ENCODE results near the gene AWAT2.

DNA sequence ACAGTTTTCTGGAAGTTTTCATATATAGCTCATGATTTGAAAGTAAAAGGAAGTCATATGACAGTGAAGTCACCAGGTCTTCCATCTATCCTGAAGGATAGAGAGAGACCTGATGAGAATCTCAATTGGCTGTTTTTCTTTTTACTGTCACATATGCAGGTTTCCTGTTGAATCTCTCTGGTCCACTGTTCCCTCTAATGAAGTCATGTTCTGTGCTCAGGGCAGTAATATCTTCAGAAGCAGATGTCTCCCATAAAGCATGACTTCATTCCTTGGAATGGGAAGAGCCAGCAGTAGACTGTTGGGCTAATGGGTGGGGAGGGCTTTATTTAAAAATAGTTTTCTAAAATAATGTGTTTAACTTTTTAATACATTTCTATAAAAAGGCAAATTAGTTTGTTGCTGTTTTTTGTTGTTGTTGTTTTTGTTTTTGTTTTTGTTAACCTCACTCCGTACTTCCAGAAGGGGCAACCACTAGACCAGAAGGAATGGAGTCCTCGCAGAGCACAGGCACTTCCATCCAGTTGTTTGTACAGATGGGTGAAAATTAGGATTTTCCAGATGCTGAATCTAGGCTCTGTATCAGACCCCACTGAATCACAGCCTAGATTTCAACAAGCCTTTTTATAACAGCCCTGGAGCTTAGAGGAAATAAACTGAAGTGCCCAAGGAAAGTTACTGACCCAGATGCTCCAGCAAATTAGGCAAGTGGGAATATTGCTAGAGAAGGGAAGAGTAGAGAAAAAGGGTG lies 54.2 kb downstream of the AWAT2 start:
- TF ChIP-seq, protein P1, sequence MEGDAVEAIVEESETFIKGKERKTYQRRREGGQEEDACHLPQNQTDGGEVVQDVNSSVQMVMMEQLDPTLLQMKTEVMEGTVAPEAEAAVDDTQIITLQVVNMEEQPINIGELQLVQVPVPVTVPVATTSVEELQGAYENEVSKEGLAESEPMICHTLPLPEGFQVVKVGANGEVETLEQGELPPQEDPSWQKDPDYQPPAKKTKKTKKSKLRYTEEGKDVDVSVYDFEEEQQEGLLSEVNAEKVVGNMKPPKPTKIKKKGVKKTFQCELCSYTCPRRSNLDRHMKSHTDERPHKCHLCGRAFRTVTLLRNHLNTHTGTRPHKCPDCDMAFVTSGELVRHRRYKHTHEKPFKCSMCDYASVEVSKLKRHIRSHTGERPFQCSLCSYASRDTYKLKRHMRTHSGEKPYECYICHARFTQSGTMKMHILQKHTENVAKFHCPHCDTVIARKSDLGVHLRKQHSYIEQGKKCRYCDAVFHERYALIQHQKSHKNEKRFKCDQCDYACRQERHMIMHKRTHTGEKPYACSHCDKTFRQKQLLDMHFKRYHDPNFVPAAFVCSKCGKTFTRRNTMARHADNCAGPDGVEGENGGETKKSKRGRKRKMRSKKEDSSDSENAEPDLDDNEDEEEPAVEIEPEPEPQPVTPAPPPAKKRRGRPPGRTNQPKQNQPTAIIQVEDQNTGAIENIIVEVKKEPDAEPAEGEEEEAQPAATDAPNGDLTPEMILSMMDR (tag by site-specific recombination; IDR thresholded peaks at IDR 0.05): no peak
- TF ChIP-seq, protein P2, sequence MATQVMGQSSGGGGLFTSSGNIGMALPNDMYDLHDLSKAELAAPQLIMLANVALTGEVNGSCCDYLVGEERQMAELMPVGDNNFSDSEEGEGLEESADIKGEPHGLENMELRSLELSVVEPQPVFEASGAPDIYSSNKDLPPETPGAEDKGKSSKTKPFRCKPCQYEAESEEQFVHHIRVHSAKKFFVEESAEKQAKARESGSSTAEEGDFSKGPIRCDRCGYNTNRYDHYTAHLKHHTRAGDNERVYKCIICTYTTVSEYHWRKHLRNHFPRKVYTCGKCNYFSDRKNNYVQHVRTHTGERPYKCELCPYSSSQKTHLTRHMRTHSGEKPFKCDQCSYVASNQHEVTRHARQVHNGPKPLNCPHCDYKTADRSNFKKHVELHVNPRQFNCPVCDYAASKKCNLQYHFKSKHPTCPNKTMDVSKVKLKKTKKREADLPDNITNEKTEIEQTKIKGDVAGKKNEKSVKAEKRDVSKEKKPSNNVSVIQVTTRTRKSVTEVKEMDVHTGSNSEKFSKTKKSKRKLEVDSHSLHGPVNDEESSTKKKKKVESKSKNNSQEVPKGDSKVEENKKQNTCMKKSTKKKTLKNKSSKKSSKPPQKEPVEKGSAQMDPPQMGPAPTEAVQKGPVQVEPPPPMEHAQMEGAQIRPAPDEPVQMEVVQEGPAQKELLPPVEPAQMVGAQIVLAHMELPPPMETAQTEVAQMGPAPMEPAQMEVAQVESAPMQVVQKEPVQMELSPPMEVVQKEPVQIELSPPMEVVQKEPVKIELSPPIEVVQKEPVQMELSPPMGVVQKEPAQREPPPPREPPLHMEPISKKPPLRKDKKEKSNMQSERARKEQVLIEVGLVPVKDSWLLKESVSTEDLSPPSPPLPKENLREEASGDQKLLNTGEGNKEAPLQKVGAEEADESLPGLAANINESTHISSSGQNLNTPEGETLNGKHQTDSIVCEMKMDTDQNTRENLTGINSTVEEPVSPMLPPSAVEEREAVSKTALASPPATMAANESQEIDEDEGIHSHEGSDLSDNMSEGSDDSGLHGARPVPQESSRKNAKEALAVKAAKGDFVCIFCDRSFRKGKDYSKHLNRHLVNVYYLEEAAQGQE (tag by site-specific recombination; IDR thresholded peaks at IDR 0.05): no peak
- TF ChIP-seq, protein P3, sequence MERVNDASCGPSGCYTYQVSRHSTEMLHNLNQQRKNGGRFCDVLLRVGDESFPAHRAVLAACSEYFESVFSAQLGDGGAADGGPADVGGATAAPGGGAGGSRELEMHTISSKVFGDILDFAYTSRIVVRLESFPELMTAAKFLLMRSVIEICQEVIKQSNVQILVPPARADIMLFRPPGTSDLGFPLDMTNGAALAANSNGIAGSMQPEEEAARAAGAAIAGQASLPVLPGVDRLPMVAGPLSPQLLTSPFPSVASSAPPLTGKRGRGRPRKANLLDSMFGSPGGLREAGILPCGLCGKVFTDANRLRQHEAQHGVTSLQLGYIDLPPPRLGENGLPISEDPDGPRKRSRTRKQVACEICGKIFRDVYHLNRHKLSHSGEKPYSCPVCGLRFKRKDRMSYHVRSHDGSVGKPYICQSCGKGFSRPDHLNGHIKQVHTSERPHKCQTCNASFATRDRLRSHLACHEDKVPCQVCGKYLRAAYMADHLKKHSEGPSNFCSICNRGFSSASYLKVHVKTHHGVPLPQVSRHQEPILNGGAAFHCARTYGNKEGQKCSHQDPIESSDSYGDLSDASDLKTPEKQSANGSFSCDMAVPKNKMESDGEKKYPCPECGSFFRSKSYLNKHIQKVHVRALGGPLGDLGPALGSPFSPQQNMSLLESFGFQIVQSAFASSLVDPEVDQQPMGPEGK (tag by site-specific recombination; IDR thresholded peaks at IDR 0.05): no peak
- TF ChIP-seq BCL11B (tag by site-specific recombination; IDR thresholded peaks at IDR 0.05; ENCODE audit: low read depth) (no peak), ZNF707 (tag by site-specific recombination; IDR thresholded peaks at IDR 0.05) (no peak), TCF7L2 (IDR thresholded peaks at IDR 0.05; ENCODE audit: borderline replicate concordance, low read depth, low read length) (no peak), SCRT2 (tag by site-specific recombination; IDR thresholded peaks at IDR 0.05) (no peak), ZSCAN30 (tag by site-specific recombination; IDR thresholded peaks at IDR 0.05) (no peak), ZNF121 (tag by site-specific recombination; IDR thresholded peaks at IDR 0.05) (no peak), ZNF549 (tag by site-specific recombination; IDR thresholded peaks at IDR 0.05) (no peak), RBAK (tag by site-specific recombination; IDR thresholded peaks at IDR 0.05) (no peak), ZSCAN23 (tag by site-specific recombination; IDR thresholded peaks at IDR 0.05) (no peak)
- TF ChIP-seq, protein P4, sequence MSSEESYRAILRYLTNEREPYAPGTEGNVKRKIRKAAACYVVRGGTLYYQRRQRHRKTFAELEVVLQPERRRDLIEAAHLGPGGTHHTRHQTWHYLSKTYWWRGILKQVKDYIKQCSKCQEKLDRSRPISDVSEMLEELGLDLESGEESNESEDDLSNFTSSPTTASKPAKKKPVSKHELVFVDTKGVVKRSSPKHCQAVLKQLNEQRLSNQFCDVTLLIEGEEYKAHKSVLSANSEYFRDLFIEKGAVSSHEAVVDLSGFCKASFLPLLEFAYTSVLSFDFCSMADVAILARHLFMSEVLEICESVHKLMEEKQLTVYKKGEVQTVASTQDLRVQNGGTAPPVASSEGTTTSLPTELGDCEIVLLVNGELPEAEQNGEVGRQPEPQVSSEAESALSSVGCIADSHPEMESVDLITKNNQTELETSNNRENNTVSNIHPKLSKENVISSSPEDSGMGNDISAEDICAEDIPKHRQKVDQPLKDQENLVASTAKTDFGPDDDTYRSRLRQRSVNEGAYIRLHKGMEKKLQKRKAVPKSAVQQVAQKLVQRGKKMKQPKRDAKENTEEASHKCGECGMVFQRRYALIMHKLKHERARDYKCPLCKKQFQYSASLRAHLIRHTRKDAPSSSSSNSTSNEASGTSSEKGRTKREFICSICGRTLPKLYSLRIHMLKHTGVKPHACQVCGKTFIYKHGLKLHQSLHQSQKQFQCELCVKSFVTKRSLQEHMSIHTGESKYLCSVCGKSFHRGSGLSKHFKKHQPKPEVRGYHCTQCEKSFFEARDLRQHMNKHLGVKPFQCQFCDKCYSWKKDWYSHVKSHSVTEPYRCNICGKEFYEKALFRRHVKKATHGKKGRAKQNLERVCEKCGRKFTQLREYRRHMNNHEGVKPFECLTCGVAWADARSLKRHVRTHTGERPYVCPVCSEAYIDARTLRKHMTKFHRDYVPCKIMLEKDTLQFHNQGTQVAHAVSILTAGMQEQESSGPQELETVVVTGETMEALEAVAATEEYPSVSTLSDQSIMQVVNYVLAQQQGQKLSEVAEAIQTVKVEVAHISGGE (tag by site-specific recombination; conservative IDR thresholded peaks at IDR 0.05; ENCODE audit: low read depth): no peak

Data from HEK293 (cell line).